Measurements from ENCODE around the gene MCRIP1.

GRCh38 chr17:81866440-81867169 is 33.5 kb upstream of the MCRIP1 start:
- no peak for TF ChIP-seq CTCF (IDR thresholded peaks at IDR 0.05)
- TF ChIP-seq POLR2A (IDR thresholded peaks at IDR 0.05), result no peak

All from thyroid gland (tissue), 4 donors.